HepG2 (cell line): Measurements from ENCODE around the gene SLC35E4. TPM values are rescaled to one million over a fixed set of nuclear protein-coding genes. Genes with fewer than 3 reads are reported as not detected.

ENCODE experiments used
- ATAC-seq: fragments of 200-7000 bp; cut with Tn5 transposase; 3 replicates; pipeline ENCODE4 v1.9.1; 2020; ENCODE audit warnings: mild to moderate bottlenecking, moderate library complexity
- BruUV-seq: library from RNA; stranded (reverse); fragments of 400-500 nt; replicated peaks from 2 replicates; lab custom pipeline; 2021; lab: Mats Ljungman, UMichigan
- CTCF ChIA-PET: fragments of 300-600 bp; formaldehyde crosslinking; extraction: SDS; loops from one replicate; lab custom pipeline; 2021; ENCODE audit warnings: low total read pairs, inconsistent platforms, low intra/inter-chr PET ratio; lab: Yijun Ruan, JAX
- POLR2A ChIA-PET: fragments of 350-600 bp; sonication (Branson Sonifier 250); formaldehyde crosslinking; loops from one replicate; lab custom pipeline; 2020; ENCODE audit warnings: antibody characterized with exemption, inconsistent platforms; lab: Yijun Ruan, JAX
- DNase-seq: peaks from one replicate; pipeline ENCODE4 v3.0.0-alpha.2; 2015; ENCODE audit warnings: low spot score
- FAIRE-seq: peaks from 3 replicates; lab custom pipeline; 2011; peaks lifted over from hg19 to GRCh38; lab: Jason Lieb, UNC
- H2AFZ ChIP-seq: one replicate; pipeline ENCODE4 v1.6.1; 2011; ENCODE audit warnings: low read length, inconsistent platforms
- H3K27ac ChIP-seq: fragments of 300-600 bp; 3 replicates; pipeline ENCODE4 v1.8.0; 2011; ENCODE audit warnings: mixed run types, mild to moderate bottlenecking, mixed read lengths, low read length, inconsistent platforms; ENCODE audit not compliant: insufficient read depth; ENCODE audit errors: extremely low read length
- H3K27me3 ChIP-seq, 2 experiments: fragments of 200-600 bp in 1 of 2; 2 replicates in 1 of 2; 3 replicates in 1 of 2; pipeline versions ENCODE4 v1.6.0 to v1.8.0; 2011; ENCODE audit warnings: low read length in 2 of 2, mild to moderate bottlenecking in 2 of 2, moderate library complexity in 2 of 2, inconsistent platforms in 1 of 2; ENCODE audit not compliant: insufficient read depth in 2 of 2, control insufficient read depth in 1 of 2
- H3K36me3 ChIP-seq, 2 experiments: fragments of 200-600 bp in 1 of 2; replicated peaks in 1 of 2; 2 replicates in 1 of 2; 3 replicates in 1 of 2; pipeline versions ENCODE4 v1.5.1 to v1.8.0; 2011; ENCODE audit warnings: low read length in 2 of 2, inconsistent platforms in 1 of 2; ENCODE audit not compliant: insufficient read depth in 2 of 2, control insufficient read depth in 1 of 2
- H3K4me1 ChIP-seq: 2 replicates; pipeline ENCODE4 v1.5.1; 2012; ENCODE audit warnings: low read length, inconsistent platforms; ENCODE audit not compliant: insufficient read depth
- H3K4me2 ChIP-seq: 2 replicates; pipeline ENCODE4 v1.6.0; 2011; ENCODE audit warnings: low read depth, low read length, inconsistent platforms
- H3K4me3 ChIP-seq, 3 experiments: fragments of 200-600 bp in 1 of 3; sonication (generic), shearing (Covaris generic) in 1 of 3; replicated peaks in 1 of 3; 2 replicates each; pipeline ENCODE4 v1.5.1; 2011 to 2016; ENCODE audit warnings: low read length in 3 of 3, inconsistent platforms in 2 of 3, low read depth in 2 of 3, mild to moderate bottlenecking in 2 of 3, control low read depth in 1 of 3, mixed read lengths in 1 of 3; ENCODE audit not compliant: insufficient read depth in 1 of 3
- H3K79me2 ChIP-seq: one replicate; pipeline ENCODE4 v1.6.1; 2011; ENCODE audit warnings: low read length, inconsistent platforms; ENCODE audit not compliant: insufficient read depth
- H3K9ac ChIP-seq: 2 replicates; pipeline ENCODE4 v1.6.0; 2011; ENCODE audit warnings: mild to moderate bottlenecking, low read depth, low read length, inconsistent platforms; ENCODE audit not compliant: insufficient read depth
- H3K9me3 ChIP-seq: 2 replicates; pipeline ENCODE4 v1.5.1; 2012; ENCODE audit warnings: mild to moderate bottlenecking, low read length
- H4K20me1 ChIP-seq: 2 replicates; pipeline ENCODE4 v1.6.0; 2011; ENCODE audit warnings: inconsistent platforms, mild to moderate bottlenecking, low read length, moderate library complexity; ENCODE audit not compliant: insufficient read depth
- CEBPB ChIP-seq: IDR thresholded peaks from 2 replicates; pipeline ENCODE4 v1.6.1; 2011; ENCODE audit warnings: low read depth, low read length, improper control_type of control experiment, borderline replicate concordance
- CEBPG ChIP-seq: IDR thresholded peaks from 2 replicates; pipeline ENCODE4 v1.6.1; 2016
- IRX3 ChIP-seq: sonication (generic); formaldehyde crosslinking; IDR thresholded peaks from 2 replicates; pipeline ENCODE4 v1.8.1; 2023; ENCODE audit warnings: mild to moderate bottlenecking, low read depth, missing genetic modification reagents, borderline replicate concordance
- MAFF ChIP-seq: IDR thresholded peaks from 2 replicates; pipeline ENCODE4 v1.6.1; 2011; ENCODE audit warnings: low read depth, low read length, improper control_type of control experiment
- MAFK ChIP-seq, 2 experiments: IDR thresholded peaks in 1 of 2; conservative IDR thresholded peaks in 1 of 2; 2 replicates each; pipeline ENCODE4 v1.6.1; 2011; ENCODE audit warnings: improper control_type of control experiment in 2 of 2, low read length in 2 of 2
- ZNF10 ChIP-seq: sonication (generic); formaldehyde crosslinking; IDR thresholded peaks from 2 replicates; pipeline ENCODE4 v1.4.0; 2020; ENCODE audit warnings: mild to moderate bottlenecking, low read depth, missing genetic modification reagents, borderline replicate concordance
- ZNF775 ChIP-seq: sonication (generic); formaldehyde crosslinking; IDR thresholded peaks from 2 replicates; pipeline ENCODE4 v1.4.0; 2020; ENCODE audit warnings: missing genetic modification reagents, mild to moderate bottlenecking, moderate library complexity, borderline replicate concordance
- ZSCAN22 ChIP-seq: sonication (generic); formaldehyde crosslinking; IDR thresholded peaks from 2 replicates; pipeline ENCODE4 v1.4.0; 2020; ENCODE audit warnings: mild to moderate bottlenecking, missing genetic modification reagents
- WGBS: methylation state at CpG from one replicate; pipeline ENCODE4 v1.1.6; 2017; ENCODE audit warnings: low lambda C conversion rate; 5-methylcytosine and 5-hydroxymethylcytosine counted together
- in situ Hi-C: cut with HindIII; loops from 2 replicates; pipeline ENCODE4 v1.10.0; 2017; ENCODE audit warnings: low pct_unique_long_range_greater_than_20kb; ENCODE audit not compliant: extremely low pct_ligation_motif_present
- intact Hi-C: fragments of 100-400 bp; cut with micrococcal nuclease; formaldehyde crosslinking; loops from one replicate; pipeline ENCODE4 v1.10.0; 2022; ENCODE audit not compliant: unreplicated experiment
- polyA plus RNA-seq, 8 experiments: library from polyadenylated mRNA; depleted of rRNA in 3 of 8; stranded (reverse) in 7 of 8; unstranded in 1 of 8; fragments of >200 nt; fragmentation: Illumina TruSeq in 4 of 8; extraction: Trizol in 4 of 8; gene quantifications; 2 replicates each; pipeline versions ENCODE4 v1.2.1 to v1.2.3, GENCODE V29; 2011 to 2016; ENCODE audit warnings: low read depth in 4 of 8, missing spikeins in 1 of 8, mixed read lengths in 1 of 8; ENCODE audit not compliant: insufficient read depth in 1 of 8
- total RNA-seq, 5 experiments: library from RNA; depleted of rRNA; stranded (reverse); fragments of >200 nt; fragmentation: Illumina TruSeq; extraction: Trizol; gene quantifications; 2 replicates each; pipeline ENCODE4 v1.2.3, GENCODE V29; 2016; ENCODE audit warnings: low read depth in 1 of 5

Gene SLC35E4
- total and polyA plus RNA-seq, 2 of the 13 experiments (the other 11 are each of a cell fraction or from before 2014, with no cell fraction given), result 0.07 to 0.15 TPM

DNA sequence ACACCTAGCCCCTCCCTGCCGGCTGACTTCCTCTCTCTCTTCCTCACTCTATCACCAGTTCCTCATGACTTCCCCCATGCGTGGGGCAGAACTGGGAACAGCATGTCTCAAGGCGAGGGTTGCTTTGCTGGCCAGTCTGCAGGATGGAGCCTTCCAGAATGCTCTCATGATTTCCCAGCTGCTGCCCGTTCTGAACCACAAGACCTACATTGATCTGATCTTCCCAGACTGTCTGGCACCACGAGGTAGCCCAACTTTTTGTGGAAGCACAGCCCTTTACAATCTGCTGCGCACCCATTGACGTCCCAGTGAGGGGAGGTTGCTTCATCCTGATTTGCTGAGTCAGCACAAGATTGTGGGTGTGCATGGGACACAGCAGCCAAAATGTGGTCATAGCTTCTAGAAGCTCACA, 20.0 kb upstream of the SLC35E4 start:
- Histone ChIP-seq H3K9ac (no peak overlapping the region), H3K4me2 (no peak overlapping the region), H3K9me3 (no peaks in the 10 kb centered on the region), H2AFZ (no peak overlapping the region), H3K27ac (no peak overlapping the region), H3K36me3 (no peaks in the 10 kb centered on the region), H4K20me1 (no peaks in the 10 kb centered on the region), H3K79me2 (no peaks in the 10 kb centered on the region), H3K27me3 (peaks cover 0 to 3% of the 10 kb centered on the region in 2 experiments; a peak in 1 of 5 replicates), H3K4me3 (no peak overlapping the region), H3K4me1 (peaks cover 17% of the 10 kb centered on the region)
- no peak for ATAC-seq
- DNase-seq, result no peak
- intact Hi-C loops, result no loop called here
- TF ChIP-seq ZNF10 (CRISPR knock-in tag) (no peak), MAFF (peak; percentile 100), MAFK (conservative IDR thresholded peaks at IDR 0.05 in 1 of 2, IDR thresholded peaks at IDR 0.05 in 1 of 2; ENCODE audit: low read length in 2 of 2) (peak; percentile 99 to 100), ZNF775 (CRISPR knock-in tag) (no peak)
- ChIA-PET CTCF (no interaction called here), POLR2A (no interaction called here)
- in situ Hi-C loops, result no loop called here
- no peak for FAIRE-seq
- BruUV-seq, result no TSS peak
- 51% methylated on average over 5 of the region's 7 CpGs for whole genome bisulfite sequencing

DNA sequence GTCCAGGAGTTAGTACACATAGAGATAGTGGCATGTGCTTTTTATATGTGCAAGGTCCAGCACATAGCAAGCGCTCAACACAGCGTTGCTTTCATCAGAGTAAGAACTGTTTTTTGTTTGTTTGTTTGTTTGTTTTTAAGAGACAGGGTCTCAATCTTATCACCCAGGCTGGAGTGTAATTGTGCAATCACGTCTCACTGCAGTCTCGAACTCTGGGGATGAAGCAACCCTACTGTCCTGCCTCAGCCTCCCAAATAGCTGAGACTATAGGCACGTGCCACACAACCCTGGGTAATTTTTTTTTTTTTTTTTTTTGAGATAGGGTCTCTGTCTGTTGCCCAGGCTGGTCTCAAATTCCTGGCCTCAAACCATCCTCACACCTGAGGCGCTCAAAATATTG, 17.8 kb upstream of the SLC35E4 start:
- FAIRE-seq, result no peak
- TF ChIP-seq CEBPB (peak; percentile 67; the same call in 1 of the 2 replicates), CEBPG (CRISPR knock-in tag) (peak; percentile 33; the same call in 1 of the 2 replicates), ZSCAN22 (no peak), IRX3 (CRISPR knock-in tag) (no peak)
- TF ChIP-seq, all 625 proteins: peak for 2
- peak; percentile 53 for ATAC-seq
- BruUV-seq, result no TSS peak
- H4K20me1 ChIP-seq, result no peaks in the 10 kb centered on the region
- H3K9ac ChIP-seq, result no peak overlapping the region
- no peak overlapping the region for H3K4me2 ChIP-seq
- no peak overlapping the region for H3K4me3 ChIP-seq
- H3K79me2 ChIP-seq, result no peaks in the 10 kb centered on the region
- CTCF ChIA-PET, result no interaction called here
- H3K9me3 ChIP-seq, result no peaks in the 10 kb centered on the region
- POLR2A ChIA-PET, result no interaction called here
- no peak for DNase-seq
- peaks cover 17% of the 10 kb centered on the region for H3K4me1 ChIP-seq
- H3K27ac ChIP-seq, result no peak overlapping the region
- WGBS, result 20% methylated on average over 6 of the region's 6 CpGs
- in situ Hi-C loops (no loop called here), intact Hi-C loops (no loop called here)
- peaks cover 0 to 4% of the 10 kb centered on the region in 2 experiments; a peak in 2 of 5 replicates for H3K27me3 ChIP-seq
- no peak overlapping the region for H2AFZ ChIP-seq
- H3K36me3 ChIP-seq, result no peaks in the 10 kb centered on the region
